ENCODE measurements around the gene LEO1.

Gene LEO1

DNA sequence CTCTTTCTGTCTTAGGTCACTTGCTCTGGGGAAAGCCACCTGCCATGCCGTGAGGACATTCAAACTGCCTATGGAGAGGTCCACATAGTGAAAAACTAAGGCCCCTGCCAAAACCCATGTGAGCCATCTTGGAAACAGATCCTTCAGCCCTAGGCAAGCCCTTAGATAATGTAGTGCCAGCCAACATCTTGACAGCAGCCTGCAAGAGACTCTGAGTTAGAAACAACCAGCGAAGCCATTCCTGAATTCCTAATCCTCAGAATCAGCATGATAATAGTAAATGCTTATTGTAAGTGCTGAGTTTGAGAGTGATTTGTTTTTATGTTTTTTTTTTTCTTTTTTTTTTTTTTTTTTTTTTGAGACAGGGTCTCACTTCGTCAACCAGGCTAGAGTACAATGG lies 40.6 kb downstream of the LEO1 start:
- no peak for DNase-seq (ENCODE audit: low read depth)

DNA sequence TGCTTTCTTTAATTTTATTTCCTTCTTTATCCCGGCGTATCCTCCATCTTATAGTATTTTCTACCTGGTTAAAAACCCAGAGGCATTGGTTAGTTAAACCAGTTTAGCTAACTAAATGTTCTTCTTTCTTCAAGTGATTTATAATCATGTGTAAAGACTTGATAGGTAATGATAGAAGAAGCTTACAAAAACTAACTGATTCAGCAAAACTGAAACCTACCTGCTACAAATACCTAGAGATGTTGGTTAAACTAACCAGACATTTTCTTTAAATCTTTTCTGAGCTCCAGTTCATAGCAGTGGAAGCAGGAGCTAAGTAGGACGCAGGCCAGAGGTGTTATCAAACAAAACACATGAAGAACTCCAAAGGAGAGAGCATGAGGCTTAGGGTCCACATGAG lies 44.8 kb downstream of the LEO1 start:
- no peak for DNase-seq (ENCODE audit: low read depth)

DNA sequence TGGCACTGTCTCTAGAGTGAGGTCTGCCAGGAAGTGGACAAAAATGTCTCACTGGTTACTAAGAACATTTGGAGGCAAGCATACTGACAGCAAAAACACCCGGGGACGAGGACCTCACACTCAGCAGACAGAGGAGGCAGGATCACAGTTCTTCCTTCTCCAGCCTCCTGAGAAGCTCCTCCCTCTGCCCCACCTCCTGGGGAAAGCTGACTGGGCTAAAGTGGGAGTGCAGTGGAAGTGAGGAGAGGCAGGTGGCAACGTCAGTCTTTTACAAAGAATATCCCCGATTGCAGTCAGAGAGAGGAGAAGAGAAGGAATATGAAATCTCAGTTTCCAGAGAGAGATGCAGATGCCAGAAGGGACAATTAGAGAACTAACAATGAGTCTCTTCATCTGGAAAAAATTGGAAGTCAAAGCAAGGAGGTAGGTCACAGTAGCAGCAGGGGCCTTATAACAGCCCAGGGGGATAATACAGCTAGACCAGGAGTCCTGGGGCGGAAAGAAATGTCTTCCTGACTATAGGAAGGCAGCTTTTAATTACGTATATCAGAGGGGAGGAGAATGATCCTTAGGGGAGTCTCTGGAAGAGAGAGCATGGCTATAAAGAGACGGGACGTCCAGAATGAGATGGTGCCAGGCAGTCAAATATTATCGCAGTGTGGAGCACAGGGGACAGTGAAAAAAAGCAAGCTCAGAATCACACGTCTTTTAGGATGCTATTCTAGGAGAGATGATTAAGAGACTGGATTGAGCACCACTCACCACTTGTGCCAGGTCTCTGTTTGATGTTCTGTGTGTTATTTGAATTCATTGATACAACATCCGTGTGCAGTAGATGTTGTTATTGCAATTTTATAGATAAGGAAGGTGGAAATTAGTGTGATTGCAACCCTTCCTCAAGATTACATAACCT lies 47.2 kb downstream of the LEO1 start:
- no peak for DNase-seq (ENCODE audit: low read depth)

DNA sequence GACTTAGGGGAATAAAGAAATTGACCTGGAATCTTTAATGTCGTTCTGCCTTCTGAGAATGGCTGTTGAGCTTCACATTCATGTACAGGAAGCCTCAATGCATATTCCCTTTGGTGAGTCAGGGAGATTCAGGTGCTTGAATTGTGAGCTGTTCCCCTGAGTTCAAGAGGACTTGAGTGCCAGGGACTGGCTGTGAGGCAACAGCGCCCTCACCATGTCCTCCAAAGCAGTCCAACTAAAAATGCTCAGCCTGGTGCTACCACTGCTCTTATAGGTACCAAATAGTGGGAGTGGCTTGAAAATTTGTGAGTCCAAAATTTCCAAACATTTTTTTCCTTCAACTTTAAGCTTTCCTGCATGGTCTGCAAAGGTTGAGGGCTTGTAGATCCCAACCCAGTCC lies 54.1 kb downstream of the LEO1 start:
- DNase-seq (ENCODE audit: low read depth) = no peak

DNA sequence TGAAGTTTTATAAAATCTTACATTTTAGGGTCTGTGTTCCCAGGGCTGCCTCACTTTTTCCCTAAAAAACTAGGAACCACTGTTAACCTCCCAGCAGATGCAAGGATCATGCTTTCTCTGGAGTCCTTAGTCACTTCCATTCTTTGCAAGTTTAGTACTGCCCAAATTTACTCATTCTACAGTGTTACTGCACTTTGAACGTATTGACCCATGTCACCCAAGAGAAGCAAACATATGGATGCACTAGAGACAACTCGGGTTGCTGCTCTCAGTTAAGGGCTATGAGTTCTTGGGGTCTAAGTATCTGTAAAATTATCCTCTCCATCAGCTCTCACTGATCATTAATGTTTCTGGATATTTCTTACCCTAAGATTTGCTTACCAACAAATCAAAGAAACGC lies 59.0 kb downstream of the LEO1 start:
- DNase-seq (ENCODE audit: low read depth) = no peak

DNA sequence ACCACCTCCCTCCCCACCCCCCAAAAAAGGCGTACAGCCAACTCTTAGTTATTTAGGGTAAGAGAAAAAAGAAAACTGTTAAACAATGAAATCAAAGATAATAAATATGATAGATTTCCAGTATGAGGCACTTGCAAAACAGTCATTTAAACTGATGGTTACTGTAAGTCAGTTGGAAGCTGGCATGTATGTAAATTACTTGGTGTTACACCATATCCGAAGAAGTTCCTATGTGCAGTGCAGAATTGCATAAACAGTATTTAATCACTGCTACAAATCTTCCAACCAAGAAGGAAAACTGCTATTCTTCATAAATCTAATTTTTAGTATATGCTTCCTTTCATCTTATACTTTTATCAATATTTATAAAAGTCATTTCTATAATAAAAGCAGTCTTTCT lies 62.0 kb downstream of the LEO1 start:
- no peak for DNase-seq (ENCODE audit: low read depth)

DNA sequence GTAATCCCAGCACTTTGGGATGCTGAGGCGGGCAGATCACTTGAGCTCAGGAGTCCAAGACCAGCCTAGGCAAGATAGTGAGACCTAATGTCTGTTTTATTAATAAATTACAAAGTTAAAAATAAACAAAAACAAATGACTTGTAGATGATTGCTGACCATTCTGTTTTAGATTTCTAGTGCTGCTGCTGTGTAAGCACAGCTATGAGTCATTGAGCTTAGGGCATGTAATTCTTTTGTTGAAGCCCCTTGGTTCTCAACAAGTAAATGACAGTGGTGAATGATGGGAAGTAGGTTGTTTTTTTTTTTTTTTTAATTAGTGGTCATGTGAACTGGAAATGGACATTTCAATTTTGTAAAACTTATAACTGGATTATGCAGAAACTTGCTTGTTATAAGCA lies 63.3 kb downstream of the LEO1 start:
- DNase-seq (ENCODE audit: low read depth) = no peak

DNA sequence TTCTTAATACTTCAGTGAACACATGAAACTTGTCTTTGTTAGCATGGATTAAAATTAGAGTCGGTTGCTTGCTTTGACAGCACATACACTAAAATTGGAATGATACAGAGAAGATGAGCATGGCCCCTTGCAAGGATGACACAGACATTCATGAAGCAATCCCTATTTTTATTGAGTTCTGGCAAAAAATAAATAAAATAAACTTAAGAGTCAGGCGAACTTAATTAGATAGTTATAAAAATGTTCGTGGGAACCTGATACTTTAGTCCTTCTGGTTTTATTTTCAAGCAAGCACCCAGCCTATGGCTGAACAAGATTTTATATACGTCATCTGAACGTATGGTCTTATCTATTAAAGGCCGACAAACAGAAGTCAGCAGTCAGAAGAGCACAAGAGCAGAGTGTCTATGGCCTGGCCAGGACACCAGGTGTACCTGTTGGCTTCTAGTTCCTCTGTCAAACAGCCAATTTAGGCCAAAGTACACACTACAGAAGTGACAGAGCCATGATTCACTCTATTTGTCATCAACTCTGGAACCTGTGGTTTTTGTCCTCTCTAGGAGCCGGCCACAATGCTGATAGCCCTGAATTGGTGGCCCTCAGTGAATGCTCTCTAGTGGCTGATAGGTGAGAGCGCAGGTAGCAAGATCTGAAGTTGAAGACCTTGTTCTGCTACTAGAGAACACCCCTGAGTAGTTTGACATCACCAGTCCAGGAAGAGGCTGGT lies 64.3 kb downstream of the LEO1 start:
- no peak for DNase-seq (ENCODE audit: low read depth)

DNA sequence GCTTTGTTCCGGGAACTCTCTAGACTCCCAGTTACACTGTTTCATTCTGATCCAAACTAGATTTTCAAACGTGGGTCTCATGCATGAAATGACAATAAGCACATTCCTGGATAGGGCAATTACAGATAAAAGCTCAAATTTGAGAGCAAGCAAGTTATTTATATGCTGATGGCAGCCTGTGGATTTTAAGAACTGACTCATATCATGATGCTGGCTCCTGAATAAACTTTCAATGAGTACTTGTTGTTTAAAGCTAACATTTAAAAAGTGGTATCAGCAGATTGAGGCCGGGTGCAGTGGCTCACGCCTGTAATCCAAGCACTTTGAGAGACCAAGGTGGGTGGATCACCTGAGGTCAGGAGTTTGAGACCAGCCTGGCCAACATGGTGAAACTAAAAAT lies 66.6 kb downstream of the LEO1 start:
- no peak for DNase-seq (ENCODE audit: low read depth)

DNA sequence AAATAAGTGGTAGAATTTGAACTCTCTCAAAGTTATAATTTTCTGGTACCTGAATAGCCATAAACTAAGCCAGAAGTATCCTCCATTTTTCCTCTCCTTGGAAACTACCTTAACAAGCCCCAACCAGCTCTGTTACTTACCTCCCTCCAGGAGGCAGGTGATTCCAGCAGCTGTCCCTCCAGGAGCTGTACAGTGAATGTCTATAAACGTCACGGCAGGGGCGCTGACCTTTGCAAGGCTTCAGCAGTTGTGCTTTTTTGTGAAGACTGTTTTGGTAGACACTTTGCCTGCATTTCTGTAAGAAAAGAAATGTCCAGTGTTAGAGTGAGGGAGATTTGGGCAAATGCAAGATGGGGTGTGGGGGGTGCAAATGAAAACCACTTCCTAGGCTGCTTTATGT lies 67.2 kb downstream of the LEO1 start:
- DNase-seq (ENCODE audit: low read depth) = no peak

DNA sequence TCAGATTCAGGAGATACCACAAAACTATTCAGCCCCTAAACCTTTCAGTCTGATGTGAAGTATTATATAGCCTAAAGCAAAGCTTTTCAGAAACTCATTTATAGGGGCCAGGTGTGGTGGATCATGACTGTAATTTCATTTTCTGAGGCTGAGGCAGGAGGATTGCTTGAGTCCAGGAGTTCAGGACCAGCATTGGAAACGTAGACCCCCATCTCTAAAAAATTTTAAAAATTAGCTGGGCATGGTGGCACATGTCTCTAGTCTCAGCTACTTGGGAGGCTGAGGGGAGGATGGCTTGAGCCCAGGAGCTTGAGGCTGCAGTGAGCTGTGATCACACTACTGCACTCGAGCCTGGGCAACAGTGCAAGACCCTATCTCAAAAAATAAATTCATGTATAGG lies 82.1 kb downstream of the LEO1 start:
- DNase-seq (ENCODE audit: low read depth) = no peak

DNA sequence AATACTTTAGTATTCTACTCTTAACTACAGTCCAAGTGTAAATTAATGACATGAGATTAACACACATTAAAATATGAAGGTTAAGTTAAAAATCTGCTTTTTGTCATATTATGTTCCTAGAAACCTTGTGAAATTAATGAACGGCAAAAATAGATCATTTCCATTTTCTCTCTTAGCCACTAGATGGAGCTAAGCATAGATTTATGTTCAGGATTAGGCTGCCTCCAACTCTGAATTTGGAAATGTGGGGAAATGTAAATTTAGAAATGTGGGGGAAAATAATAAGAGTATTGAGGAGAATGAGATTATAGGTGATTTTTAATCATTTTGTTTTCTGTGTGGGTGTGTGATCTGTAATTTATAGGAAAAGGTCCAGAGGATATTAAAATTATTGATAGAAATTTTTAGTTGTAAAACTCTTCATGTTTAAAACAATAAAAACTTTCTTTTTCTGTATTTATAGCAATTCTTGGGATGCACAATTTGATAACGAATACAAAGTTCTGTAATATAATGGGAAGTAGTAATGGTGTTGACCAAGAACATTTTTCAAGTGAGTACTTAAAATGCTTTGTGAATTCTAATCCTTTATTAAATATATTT lies 82.9 kb downstream of the LEO1 start:
- DNase-seq (ENCODE audit: low read depth) = no peak

All from activated gamma-delta T cell treated with anti-CD3 and anti-CD28 coated beads, Interleukin-2, amount 50 U/mL, for 16 hours (primary cell).